Endothelial cell of umbilical vein (primary cell): Measurements from ENCODE around the gene EGFL7. TPM values are rescaled to one million over a fixed set of nuclear protein-coding genes. Genes with fewer than 3 reads are reported as not detected.

Experiments
- BruUV-seq: library from RNA; stranded (reverse); fragments of 400-500 nt; replicated peaks from 2 replicates; lab custom pipeline; 2021; lab: Mats Ljungman, UMichigan
- CTCF ChIA-PET: fragments of 300-600, 350-600 bp; sonication (Branson Sonifier 250); formaldehyde crosslinking; loops from one replicate; lab custom pipeline; 2021; ENCODE audit warnings: antibody characterized with exemption, inconsistent platforms; lab: Charles Lee
- POLR2A ChIA-PET: fragments of 300-600, 350-600 bp; sonication (Branson Sonifier 250); formaldehyde crosslinking; loops from one replicate; lab custom pipeline; 2021; ENCODE audit warnings: antibody characterized with exemption, inconsistent platforms; lab: Charles Lee
- DNase-seq: peaks from one replicate; pipeline ENCODE4 v3.0.0-alpha.2; 2011; ENCODE audit warnings: low read depth, low spot score
- FAIRE-seq: peaks from 2 replicates; lab custom pipeline; 2011; peaks lifted over from hg19 to GRCh38; lab: Jason Lieb, UNC
- H2AFZ ChIP-seq: 2 replicates; pipeline ENCODE4 v1.6.0; 2012; ENCODE audit warnings: low read depth, low read length, control low read depth, inconsistent platforms
- H3K27ac ChIP-seq: 2 replicates; pipeline ENCODE4 v1.5.1; 2011; ENCODE audit warnings: low read depth, mild to moderate bottlenecking, control low read depth, low read length, moderate library complexity; ENCODE audit not compliant: insufficient read depth
- H3K27me3 ChIP-seq, 2 experiments: 2 replicates each; pipeline versions ENCODE4 v1.6.0 to v1.6.1; 2011; ENCODE audit warnings: low read length in 2 of 2, mixed read lengths in 1 of 2; ENCODE audit not compliant: control insufficient read depth in 2 of 2, insufficient read depth in 2 of 2
- H3K36me3 ChIP-seq, 2 experiments: 2 replicates in 1 of 2; 3 replicates in 1 of 2; pipeline ENCODE4 v1.5.1; 2011; ENCODE audit warnings: low read length in 2 of 2, mild to moderate bottlenecking in 1 of 2, moderate library complexity in 1 of 2; ENCODE audit not compliant: control insufficient read depth in 2 of 2, insufficient read depth in 2 of 2; ENCODE audit errors: extremely low read depth in 1 of 2
- H3K4me1 ChIP-seq: 3 replicates; pipeline ENCODE4 v1.5.1; 2011; ENCODE audit warnings: mild to moderate bottlenecking, low read length; ENCODE audit not compliant: control insufficient read depth, insufficient read depth; ENCODE audit errors: extremely low read depth
- H3K4me2 ChIP-seq: 2 replicates; pipeline ENCODE4 v1.6.1; 2011; ENCODE audit warnings: low read length, control low read depth, mixed read lengths; ENCODE audit not compliant: insufficient read depth
- H3K4me3 ChIP-seq, 3 experiments: fragments of 200-600 bp in 1 of 3; sonication (generic), shearing (Covaris generic) in 1 of 3; replicated peaks in 1 of 3; 2 replicates each; pipeline ENCODE4 v1.5.1; 2011 to 2016; ENCODE audit warnings: control low read depth in 3 of 3, low read length in 3 of 3, mild to moderate bottlenecking in 2 of 3, inconsistent platforms in 1 of 3, low read depth in 1 of 3, moderate library complexity in 1 of 3; ENCODE audit not compliant: insufficient read depth in 1 of 3
- H3K79me2 ChIP-seq: 2 replicates; pipeline ENCODE4 v1.6.0; 2012; ENCODE audit warnings: low read length, inconsistent platforms; ENCODE audit not compliant: control insufficient read depth, insufficient read depth
- H3K9ac ChIP-seq: replicated peaks from 2 replicates; pipeline ENCODE3; 2011; ENCODE audit warnings: low read length, control low read depth; ENCODE audit not compliant: insufficient read depth; ENCODE audit errors: extremely low read depth
- H3K9me1 ChIP-seq: replicated peaks from 3 replicates; pipeline ENCODE4 v1.6.0; 2011; ENCODE audit warnings: mild to moderate bottlenecking, low read length; ENCODE audit not compliant: control insufficient read depth, insufficient read depth; ENCODE audit errors: extremely low read depth
- H3K9me3 ChIP-seq: replicated peaks from 2 replicates; pipeline ENCODE4 v1.5.1; 2012; ENCODE audit warnings: low read length, inconsistent platforms; ENCODE audit not compliant: control insufficient read depth, insufficient read depth
- H4K20me1 ChIP-seq: replicated peaks from 2 replicates; pipeline ENCODE3; 2011; ENCODE audit warnings: mild to moderate bottlenecking, low read length; ENCODE audit not compliant: control insufficient read depth, insufficient read depth; ENCODE audit errors: extremely low read depth
- EZH2 ChIP-seq: IDR thresholded peaks from 2 replicates; pipeline ENCODE4 v1.6.1; 2012; ENCODE audit warnings: borderline replicate concordance, low read depth, mild to moderate bottlenecking, moderate library complexity, low read length, inconsistent platforms; ENCODE audit not compliant: severe bottlenecking
- GATA2 ChIP-seq: IDR thresholded peaks from 2 replicates; pipeline ENCODE4 v1.7.0; 2011; ENCODE audit warnings: low read depth, mild to moderate bottlenecking, moderate library complexity, mixed read lengths, low read length; ENCODE audit not compliant: insufficient read length, insufficient read depth
- MYC ChIP-seq: IDR thresholded peaks from one replicate; pipeline ENCODE4 v1.6.1; 2011; ENCODE audit warnings: mild to moderate bottlenecking, low read depth, low read length
- POLR2A ChIP-seq: IDR thresholded peaks from 2 replicates; pipeline ENCODE4 v1.6.1; 2012; ENCODE audit warnings: low read depth, mild to moderate bottlenecking, control low read depth, low read length
- dilution Hi-C: fragments of 300-500 bp; cut with MboI; formaldehyde crosslinking; loops from one replicate; pipeline ENCODE4 v1.15.0; 2019; ENCODE audit warnings: low sequenced_read_pairs; ENCODE audit not compliant: extremely low pct_ligation_motif_present
- intact Hi-C: fragments of 100-400 bp; cut with micrococcal nuclease; formaldehyde crosslinking; loops from one replicate; pipeline ENCODE4 v1.10.0; 2022
- polyA plus RNA-seq, 4 experiments: library from polyadenylated mRNA; depleted of rRNA in 3 of 4; stranded (reverse) in 3 of 4; unstranded in 1 of 4; fragments of >200 nt; gene quantifications; 2 replicates each; pipeline versions ENCODE4 v1.2.1 to v1.2.3, GENCODE V29; 2011 to 2012; ENCODE audit warnings: missing spikeins in 1 of 4
- total RNA-seq: library from RNA; stranded (reverse); gene quantifications from 2 replicates; pipeline ENCODE4 v1.2.3, GENCODE V29; 2021
- TF ChIP-seq, protein P1 (sequence below): IDR thresholded peaks from 2 replicates; pipeline ENCODE4 v1.6.1; 2011; ENCODE audit not compliant: insufficient read depth, insufficient read length

EGFL7 gene
- total and polyA plus RNA-seq, 2 donors (not counting 3 experiments of a cell fraction or from before 2014, with no cell fraction given) = 1,043 to 1,377 TPM

DNA sequence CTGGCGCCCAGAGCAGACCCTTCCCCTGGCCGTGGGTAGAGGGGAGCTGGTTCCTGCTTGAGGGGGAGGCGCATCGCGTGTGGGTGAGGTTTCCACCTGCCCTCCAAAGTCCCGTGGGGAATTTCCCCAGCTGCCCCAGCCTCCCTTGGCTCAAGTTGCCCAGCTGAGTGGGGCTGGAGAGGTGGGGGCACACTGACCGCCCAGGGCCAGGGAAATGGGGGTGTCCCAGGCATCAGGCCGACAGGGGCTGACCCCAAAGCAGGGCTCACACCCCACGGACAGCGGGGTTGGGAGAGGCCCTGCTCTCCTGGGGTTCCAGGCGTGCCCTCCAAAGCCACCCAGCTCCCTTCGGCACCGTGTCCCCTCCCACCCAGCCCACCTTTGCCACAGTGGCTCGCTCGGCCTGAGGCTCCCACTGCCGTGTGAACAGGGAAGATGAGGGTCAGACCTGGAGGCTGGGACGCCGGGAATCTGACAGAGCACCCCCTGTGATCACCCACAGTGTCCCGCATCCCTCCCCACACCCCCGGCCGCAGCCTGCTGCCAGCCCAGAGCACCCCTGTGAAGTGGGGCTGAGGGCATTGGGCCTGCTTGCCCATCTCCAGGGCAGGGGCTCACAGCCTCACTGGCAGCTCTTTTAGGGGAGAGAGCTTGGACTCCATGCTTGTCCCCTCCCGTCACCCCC lies 933 bp upstream of the EGFL7 start:
- Histone ChIP-seq H3K4me3 (peak overlapping the region in 1 of 3 experiments; percentile 83), H2AFZ (no peak overlapping the region), H3K36me3 (peaks cover 8 to 19% of the 10 kb centered on the region in 2 experiments), H3K9me3 (no peaks in the 10 kb centered on the region), H3K4me2 (peak overlapping the region; percentile 1), H3K4me1 (peaks cover 50% of the 10 kb centered on the region), H3K27me3 (no peaks in the 10 kb centered on the region), H4K20me1 (no peaks in the 10 kb centered on the region), H3K27ac (peak overlapping the region; percentile 85), H3K9me1 (no peaks in the 10 kb centered on the region), H3K9ac (peak overlapping the region; percentile 99), H3K79me2 (peaks cover 53% of the 10 kb centered on the region)
- ChIA-PET CTCF (interaction anchor here (1.0 to 7.2 kb wide), 2 partner anchors 16 to 30 kb away, joined by 4 to 90 read pairs; no protein-coding TSS in a partner anchor), POLR2A (interaction anchor here (0.8 to 9.9 kb wide), 7 partner anchors 9 to 122 kb away, joined by 3 to 161 read pairs (median 5); no protein-coding TSS in a partner anchor)
- no peak for FAIRE-seq
- peak; percentile 30 for DNase-seq
- no peak for TF ChIP-seq EZH2
- TF ChIP-seq POLR2A = no peak
- TF ChIP-seq, protein P1, sequence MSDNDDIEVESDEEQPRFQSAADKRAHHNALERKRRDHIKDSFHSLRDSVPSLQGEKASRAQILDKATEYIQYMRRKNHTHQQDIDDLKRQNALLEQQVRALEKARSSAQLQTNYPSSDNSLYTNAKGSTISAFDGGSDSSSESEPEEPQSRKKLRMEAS = no peak
- no peak for TF ChIP-seq MYC
- no peak for TF ChIP-seq GATA2
- BruUV-seq = no TSS peak
- intact Hi-C loops (loop anchor here (1.0 kb wide), 1 partner anchor 15 kb away; no protein-coding TSS in a partner anchor), dilution Hi-C loops (no loop called here)

DNA sequence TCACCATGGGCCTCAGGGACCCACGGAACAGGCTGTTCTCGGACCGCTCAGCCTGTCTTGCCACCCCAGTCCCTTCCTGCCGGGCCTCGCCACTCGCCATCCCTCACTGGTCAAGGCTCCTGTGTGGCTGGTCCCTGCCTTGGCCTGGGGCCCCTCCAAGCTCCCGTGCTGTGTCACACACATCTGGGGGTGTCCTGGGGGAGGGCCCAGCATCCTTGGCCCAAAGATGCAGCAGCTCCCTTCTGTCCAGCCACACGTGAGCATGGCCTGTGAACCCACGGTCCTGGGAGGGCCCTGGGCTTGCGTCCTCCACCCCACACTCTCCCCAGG lies 425 bp upstream of the EGFL7 start:
- DNase-seq = no peak
- no TSS peak for BruUV-seq
- CTCF ChIA-PET = interaction anchor here (7.2 kb wide), 1 partner anchor 17 kb away, joined by 90 read pairs; no protein-coding TSS in a partner anchor
- Histone ChIP-seq H3K79me2 (peaks cover 58% of the 10 kb centered on the region), H3K4me1 (peaks cover 45% of the 10 kb centered on the region), H3K36me3 (peaks cover 10 to 24% of the 10 kb centered on the region in 2 experiments), H3K9me1 (no peaks in the 10 kb centered on the region), H3K27me3 (no peaks in the 10 kb centered on the region), H3K4me2 (peak overlapping the region; percentile 1), H2AFZ (no peak overlapping the region), H3K9ac (peak overlapping the region; percentile 99), H3K27ac (peak overlapping the region; percentile 85), H3K4me3 (peak overlapping the region in 1 of 3 experiments; percentile 83), H4K20me1 (no peaks in the 10 kb centered on the region), H3K9me3 (no peaks in the 10 kb centered on the region)
- TF ChIP-seq, protein P1 = no peak
- no peak for TF ChIP-seq EZH2
- intact Hi-C loops (loop anchor here (1.0 kb wide), 1 partner anchor 16 kb away; no protein-coding TSS in a partner anchor), dilution Hi-C loops (no loop called here)
- no peak for FAIRE-seq
- POLR2A ChIA-PET = interaction anchor here (0.6 to 9.9 kb wide), 7 partner anchors 9 to 116 kb away, joined by 3 to 161 read pairs (median 5); no protein-coding TSS in a partner anchor
